Gastrocnemius medialis (tissue), 4 donors: ENCODE measurements around the gene FAM24A.

Source experiments
- POLR2A ChIP-seq, 2 donors: fragments of 450-650 bp; IDR thresholded peaks; one replicate each; pipeline ENCODE4 v1.6.1; 2017; ENCODE audit warnings: antibody characterized with exemption in 2 of 2, mild to moderate bottlenecking in 2 of 2, moderate library complexity in 2 of 2
- TF ChIP-seq, protein P1 (sequence below), 5 experiments: fragments of 450-650 bp in 3 of 5; fragments of 200-600 bp in 2 of 5; sonication (generic) in 2 of 5; IDR thresholded peaks in 4 of 5; conservative IDR thresholded peaks in 1 of 5; 1 replicate in 4 of 5; 2 replicates in 1 of 5; pipeline ENCODE4 v1.5.1; 2016 to 2019; ENCODE audit warnings: antibody characterized with exemption in 5 of 5, mild to moderate bottlenecking in 3 of 5, moderate library complexity in 3 of 5

- TF ChIP-seq, protein P1, sequence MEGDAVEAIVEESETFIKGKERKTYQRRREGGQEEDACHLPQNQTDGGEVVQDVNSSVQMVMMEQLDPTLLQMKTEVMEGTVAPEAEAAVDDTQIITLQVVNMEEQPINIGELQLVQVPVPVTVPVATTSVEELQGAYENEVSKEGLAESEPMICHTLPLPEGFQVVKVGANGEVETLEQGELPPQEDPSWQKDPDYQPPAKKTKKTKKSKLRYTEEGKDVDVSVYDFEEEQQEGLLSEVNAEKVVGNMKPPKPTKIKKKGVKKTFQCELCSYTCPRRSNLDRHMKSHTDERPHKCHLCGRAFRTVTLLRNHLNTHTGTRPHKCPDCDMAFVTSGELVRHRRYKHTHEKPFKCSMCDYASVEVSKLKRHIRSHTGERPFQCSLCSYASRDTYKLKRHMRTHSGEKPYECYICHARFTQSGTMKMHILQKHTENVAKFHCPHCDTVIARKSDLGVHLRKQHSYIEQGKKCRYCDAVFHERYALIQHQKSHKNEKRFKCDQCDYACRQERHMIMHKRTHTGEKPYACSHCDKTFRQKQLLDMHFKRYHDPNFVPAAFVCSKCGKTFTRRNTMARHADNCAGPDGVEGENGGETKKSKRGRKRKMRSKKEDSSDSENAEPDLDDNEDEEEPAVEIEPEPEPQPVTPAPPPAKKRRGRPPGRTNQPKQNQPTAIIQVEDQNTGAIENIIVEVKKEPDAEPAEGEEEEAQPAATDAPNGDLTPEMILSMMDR (IDR thresholded peaks at IDR 0.05 in 4 of 5, conservative IDR thresholded peaks at IDR 0.05 in 1 of 5): no peak
- TF ChIP-seq POLR2A (IDR thresholded peaks at IDR 0.05): no peak
Measured at GRCh38 chr10:122911889-122912484, 1.6 kb downstream of the FAM24A start.
